GM19238 (cell line): ENCODE measurements around the gene DTNB.

Experiments
- DNase-seq: peaks from one replicate; pipeline ENCODE4 v3.0.0; 2011; ENCODE audit warnings: low spot score; ENCODE audit not compliant: insufficient read length

DTNB gene

GRCh38 chr2:25328152-25329085, 345.0 kb downstream of the DTNB start:
- no peak for DNase-seq
